Endothelial cell of umbilical vein (primary cell): ENCODE data around the gene RAD51B.

Source experiments
- EZH2 ChIP-seq: IDR thresholded peaks from 2 replicates; pipeline ENCODE4 v1.6.1; 2012; ENCODE audit warnings: borderline replicate concordance, low read depth, mild to moderate bottlenecking, moderate library complexity, low read length, inconsistent platforms; ENCODE audit not compliant: severe bottlenecking
- FOS ChIP-seq: IDR thresholded peaks from 2 replicates; pipeline ENCODE4 v1.6.1; 2011; ENCODE audit warnings: mild to moderate bottlenecking, low read length, moderate library complexity, borderline replicate concordance; ENCODE audit not compliant: insufficient read depth
- GATA2 ChIP-seq: IDR thresholded peaks from 2 replicates; pipeline ENCODE4 v1.7.0; 2011; ENCODE audit warnings: low read depth, mild to moderate bottlenecking, moderate library complexity, mixed read lengths, low read length; ENCODE audit not compliant: insufficient read length, insufficient read depth
- JUN ChIP-seq: IDR thresholded peaks from 2 replicates; pipeline ENCODE4 v1.6.1; 2011; ENCODE audit warnings: borderline replicate concordance, low read depth; ENCODE audit not compliant: insufficient read length, insufficient read depth
- MYC ChIP-seq: IDR thresholded peaks from one replicate; pipeline ENCODE4 v1.6.1; 2011; ENCODE audit warnings: mild to moderate bottlenecking, low read depth, low read length
- POLR2A ChIP-seq: IDR thresholded peaks from 2 replicates; pipeline ENCODE4 v1.6.1; 2012; ENCODE audit warnings: low read depth, mild to moderate bottlenecking, control low read depth, low read length
- POLR2AphosphoS5 ChIP-seq: IDR thresholded peaks from 2 replicates; pipeline ENCODE4 v1.6.1; 2012; ENCODE audit warnings: low read depth, mild to moderate bottlenecking, control low read depth, low read length, moderate library complexity; ENCODE audit not compliant: insufficient read depth
- TF ChIP-seq, protein P1 (sequence below), 2 donors: IDR thresholded peaks; 1 replicate in 1 of 2; 2 replicates in 1 of 2; pipeline ENCODE4 v1.5.1; 2011; ENCODE audit warnings: low read length in 2 of 2, mild to moderate bottlenecking in 2 of 2, moderate library complexity in 2 of 2, control low read depth in 1 of 2, inconsistent platforms in 1 of 2, low read depth in 1 of 2; ENCODE audit not compliant: insufficient read depth in 1 of 2; ENCODE audit errors: extremely low read depth in 1 of 2
- TF ChIP-seq, protein P2 (sequence below): IDR thresholded peaks from 2 replicates; pipeline ENCODE4 v1.6.1; 2011; ENCODE audit not compliant: insufficient read depth, insufficient read length

DNA sequence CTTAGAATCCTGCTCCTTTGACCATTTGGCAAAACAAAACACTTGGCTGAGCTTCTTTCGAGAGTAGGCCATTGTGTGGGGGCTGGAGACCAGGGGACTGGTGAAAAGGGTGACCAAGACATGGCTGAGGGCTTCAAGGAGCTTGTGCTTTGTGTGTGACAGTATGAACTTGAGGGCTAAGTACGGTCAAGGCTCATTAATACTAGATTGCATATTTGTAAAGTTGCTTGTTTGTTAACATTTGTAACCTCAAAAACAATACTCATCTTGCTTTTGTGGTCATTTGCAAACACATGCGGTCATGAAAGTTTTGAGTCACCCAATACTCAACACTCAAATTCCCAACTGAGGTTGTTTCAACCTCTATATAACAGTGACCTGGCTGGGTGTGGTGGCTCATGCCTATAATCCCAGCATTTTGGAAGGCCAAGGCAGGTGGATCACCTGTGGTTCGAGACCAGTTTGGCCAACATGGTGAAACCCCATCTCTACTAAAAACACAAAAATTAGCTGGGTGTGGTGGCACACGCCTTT lies 45.7 kb upstream of the RAD51B start:
- TF ChIP-seq, protein P1, sequence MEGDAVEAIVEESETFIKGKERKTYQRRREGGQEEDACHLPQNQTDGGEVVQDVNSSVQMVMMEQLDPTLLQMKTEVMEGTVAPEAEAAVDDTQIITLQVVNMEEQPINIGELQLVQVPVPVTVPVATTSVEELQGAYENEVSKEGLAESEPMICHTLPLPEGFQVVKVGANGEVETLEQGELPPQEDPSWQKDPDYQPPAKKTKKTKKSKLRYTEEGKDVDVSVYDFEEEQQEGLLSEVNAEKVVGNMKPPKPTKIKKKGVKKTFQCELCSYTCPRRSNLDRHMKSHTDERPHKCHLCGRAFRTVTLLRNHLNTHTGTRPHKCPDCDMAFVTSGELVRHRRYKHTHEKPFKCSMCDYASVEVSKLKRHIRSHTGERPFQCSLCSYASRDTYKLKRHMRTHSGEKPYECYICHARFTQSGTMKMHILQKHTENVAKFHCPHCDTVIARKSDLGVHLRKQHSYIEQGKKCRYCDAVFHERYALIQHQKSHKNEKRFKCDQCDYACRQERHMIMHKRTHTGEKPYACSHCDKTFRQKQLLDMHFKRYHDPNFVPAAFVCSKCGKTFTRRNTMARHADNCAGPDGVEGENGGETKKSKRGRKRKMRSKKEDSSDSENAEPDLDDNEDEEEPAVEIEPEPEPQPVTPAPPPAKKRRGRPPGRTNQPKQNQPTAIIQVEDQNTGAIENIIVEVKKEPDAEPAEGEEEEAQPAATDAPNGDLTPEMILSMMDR (IDR thresholded peaks at IDR 0.05; ENCODE audit: extremely low read depth in 1 of 2, insufficient read depth in 1 of 2, low read depth in 1 of 2, low read length in 2 of 2) = no peak
- TF ChIP-seq POLR2AphosphoS5 (no peak), POLR2A (no peak), EZH2 (no peak), JUN (no peak), FOS (no peak), MYC (no peak), GATA2 (no peak)
- TF ChIP-seq, protein P2, sequence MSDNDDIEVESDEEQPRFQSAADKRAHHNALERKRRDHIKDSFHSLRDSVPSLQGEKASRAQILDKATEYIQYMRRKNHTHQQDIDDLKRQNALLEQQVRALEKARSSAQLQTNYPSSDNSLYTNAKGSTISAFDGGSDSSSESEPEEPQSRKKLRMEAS = no peak
